ENCODE measurements around the gene FGD4.

GRCh38 chr12:32558903-32559302 lies 159.5 kb downstream of the FGD4 start:
- TF ChIP-seq CTCF (IDR thresholded peaks at IDR 0.05) (no peak), POLR2A (IDR thresholded peaks at IDR 0.05) (no peak), EP300 (IDR thresholded peaks at IDR 0.05) (no peak)
